ENCODE data around the gene CCDC183.

- TF ChIP-seq, protein P1, sequence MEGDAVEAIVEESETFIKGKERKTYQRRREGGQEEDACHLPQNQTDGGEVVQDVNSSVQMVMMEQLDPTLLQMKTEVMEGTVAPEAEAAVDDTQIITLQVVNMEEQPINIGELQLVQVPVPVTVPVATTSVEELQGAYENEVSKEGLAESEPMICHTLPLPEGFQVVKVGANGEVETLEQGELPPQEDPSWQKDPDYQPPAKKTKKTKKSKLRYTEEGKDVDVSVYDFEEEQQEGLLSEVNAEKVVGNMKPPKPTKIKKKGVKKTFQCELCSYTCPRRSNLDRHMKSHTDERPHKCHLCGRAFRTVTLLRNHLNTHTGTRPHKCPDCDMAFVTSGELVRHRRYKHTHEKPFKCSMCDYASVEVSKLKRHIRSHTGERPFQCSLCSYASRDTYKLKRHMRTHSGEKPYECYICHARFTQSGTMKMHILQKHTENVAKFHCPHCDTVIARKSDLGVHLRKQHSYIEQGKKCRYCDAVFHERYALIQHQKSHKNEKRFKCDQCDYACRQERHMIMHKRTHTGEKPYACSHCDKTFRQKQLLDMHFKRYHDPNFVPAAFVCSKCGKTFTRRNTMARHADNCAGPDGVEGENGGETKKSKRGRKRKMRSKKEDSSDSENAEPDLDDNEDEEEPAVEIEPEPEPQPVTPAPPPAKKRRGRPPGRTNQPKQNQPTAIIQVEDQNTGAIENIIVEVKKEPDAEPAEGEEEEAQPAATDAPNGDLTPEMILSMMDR (optimal IDR thresholded peaks at IDR 0.05 in 1 of 3, IDR thresholded peaks at IDR 0.05 in 1 of 3, conservative IDR thresholded peaks at IDR 0.05 in 1 of 3; ENCODE audit: extremely low read depth in 1 of 3, insufficient read depth in 2 of 3, low read length in 3 of 3), result no peak
- TF ChIP-seq EZH2 (IDR thresholded peaks at IDR 0.05; ENCODE audit: low read length), result no peak
Observed at GRCh38 chr9:136803551-136804508, 7.7 kb downstream of the CCDC183 start.
